ENCODE data around the gene SYT17. TPM values are rescaled to one million over a fixed set of nuclear protein-coding genes. Genes with fewer than 3 reads are reported as not detected.
"Not testable (repeated sequence)": the region's sequence is repeated elsewhere in the genome, so short reads cannot be mapped to it uniquely, and the experiment has no call there.

Gene SYT17
- total RNA-seq, 2 donors from 2014 or later, result 0.52 to 1.4 TPM

- no peak for DNase-seq
- intact Hi-C loops (cut with DNase I), result loop anchor here in 1 of 2 donors (5.0 kb wide), 1 partner anchor 208 kb away; no protein-coding TSS in a partner anchor
- ATAC-seq, result no peak
Observed at GRCh38 chr16:19169082-19169639, 1.1 kb downstream of the SYT17 start.

GRCh38 chr16:19170043-19170655 is 2.1 kb downstream of the SYT17 start:
- intact Hi-C loops (cut with DNase I), result loop anchor here in 1 of 2 donors (10.0 kb wide), 1 partner anchor 75 kb away; no protein-coding TSS in a partner anchor
- DNase-seq (no peak), ATAC-seq (no peak)

- ATAC-seq, result no peak
- intact Hi-C loops (cut with DNase I), result loop anchor here in 1 of 2 donors (10.0 kb wide), 1 partner anchor 77 kb away; no protein-coding TSS in a partner anchor
- DNase-seq, result no peak
Observed at GRCh38 chr16:19172098-19172780, 4.2 kb downstream of the SYT17 start.

GRCh38 chr16:19173059-19173458 is 5.0 kb downstream of the SYT17 start:
- intact Hi-C loops (cut with DNase I), result loop anchor here in 1 of 2 donors (10.0 kb wide), 1 partner anchor 78 kb away; no protein-coding TSS in a partner anchor
- no peak for ATAC-seq
- no peak for DNase-seq

- ATAC-seq (no peak), DNase-seq (no peak)
- intact Hi-C loops (cut with DNase I), result loop anchor here in 1 of 2 donors (10.0 kb wide), 1 partner anchor 79 kb away; no protein-coding TSS in a partner anchor
Observed at GRCh38 chr16:19173649-19174383, 5.8 kb downstream of the SYT17 start.

DNA sequence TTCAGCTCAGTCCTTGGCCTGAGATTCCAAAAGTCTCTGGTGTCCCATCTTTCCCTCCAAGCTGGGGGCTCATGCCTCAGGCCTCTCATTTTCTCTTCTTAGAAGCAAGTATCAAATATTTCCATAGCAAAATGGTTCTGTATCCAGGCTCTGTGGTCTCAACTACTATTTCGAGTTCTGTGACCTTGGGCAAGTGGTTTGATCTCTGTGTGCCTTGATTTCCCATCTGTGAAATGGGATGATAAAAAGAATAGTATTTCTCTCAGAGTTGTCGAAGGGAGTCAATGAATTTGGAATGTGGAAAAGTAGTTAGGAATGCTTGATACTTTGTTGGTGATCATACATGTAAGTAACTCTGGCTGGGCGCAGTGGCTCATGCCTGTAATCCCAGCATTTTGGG is 6.4 kb downstream of the SYT17 start:
- intact Hi-C loops (cut with DNase I), result loop anchor here in 1 of 2 donors (10.0 kb wide), 1 partner anchor 80 kb away; no protein-coding TSS in a partner anchor
- DNase-seq, result no peak
- no peak for ATAC-seq

DNA sequence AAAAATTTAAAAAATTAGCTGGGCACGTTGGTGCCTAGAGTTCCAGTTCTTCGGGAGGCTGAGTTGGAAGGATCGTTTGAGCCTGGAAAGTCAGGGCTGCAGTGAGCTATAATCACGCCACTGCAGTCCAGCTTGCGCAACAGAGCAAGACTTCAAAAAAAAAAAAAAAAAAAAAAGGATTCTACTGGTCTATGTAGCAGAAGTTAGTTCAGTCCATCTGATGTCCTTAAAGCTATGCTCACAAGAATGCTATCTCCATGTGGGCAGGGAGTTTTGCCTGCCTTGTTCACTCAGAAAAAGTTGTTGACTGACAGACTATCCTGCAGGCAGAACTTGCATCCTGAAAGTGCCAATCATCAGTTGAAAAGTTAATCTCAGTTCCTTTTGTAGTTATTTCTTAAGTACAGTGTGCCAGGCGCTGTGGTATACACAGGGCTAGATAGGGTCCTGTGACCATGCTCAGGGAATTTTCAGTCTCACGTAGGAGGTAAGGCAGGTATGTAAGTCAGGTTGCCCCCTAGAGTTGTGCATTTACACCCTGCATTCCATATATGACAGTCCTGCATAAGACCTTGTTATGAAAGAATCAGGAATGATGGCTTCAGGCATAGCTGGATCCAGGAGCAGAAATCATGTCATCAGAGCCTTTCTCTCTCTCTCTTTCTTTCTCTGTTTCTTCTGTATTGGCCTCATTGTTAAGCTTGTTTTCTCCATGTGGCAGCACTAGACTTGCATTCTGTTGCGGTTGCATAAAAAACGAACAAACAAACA is 7.6 kb downstream of the SYT17 start:
- DNase-seq, result no peak
- intact Hi-C loops (cut with DNase I), result loop anchor here (5.0 to 10.0 kb wide), 2 partner anchors 81 to 88 kb away; no protein-coding TSS in a partner anchor
- no peak for ATAC-seq

DNA sequence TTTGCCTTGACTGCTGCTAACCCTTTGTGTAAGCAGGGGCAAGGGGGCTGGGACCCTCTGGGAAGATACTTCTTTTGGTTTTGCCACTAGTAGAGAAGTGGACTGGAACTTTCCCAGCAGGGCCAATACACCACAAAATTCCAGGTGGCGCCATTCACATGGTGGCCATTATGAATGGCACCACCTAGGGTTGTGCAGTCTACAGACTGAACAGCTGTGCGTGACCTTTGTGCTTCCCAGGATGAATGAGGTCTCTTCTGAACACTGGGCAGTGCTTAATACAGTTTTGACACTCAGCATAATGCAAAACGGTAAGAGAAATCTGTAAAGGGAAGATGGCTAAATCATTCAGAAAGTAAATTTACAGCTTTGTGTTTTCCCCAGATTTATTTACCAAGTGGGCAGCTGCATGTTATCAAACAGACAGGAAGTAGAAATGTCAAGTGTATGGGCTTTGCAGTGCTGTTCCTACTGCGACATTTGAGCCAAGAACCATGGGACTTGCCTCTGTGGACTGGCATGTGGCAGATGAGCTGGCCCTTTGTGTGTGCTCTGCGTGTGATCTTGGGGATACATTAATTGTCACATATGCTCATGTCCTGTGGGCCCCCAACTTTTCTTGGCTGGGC is 9.2 kb downstream of the SYT17 start:
- ATAC-seq, result no peak
- no peak for DNase-seq
- intact Hi-C loops (cut with DNase I), result loop anchor here (5.0 to 10.0 kb wide), 2 partner anchors 82 to 90 kb away; no protein-coding TSS in a partner anchor

- intact Hi-C loops (cut with DNase I), result loop anchor here (5.0 to 10.0 kb wide), 2 partner anchors 85 to 93 kb away; no protein-coding TSS in a partner anchor
- DNase-seq (peak; percentile 73), ATAC-seq (peak; percentile 69 to 76)
Observed at GRCh38 chr16:19179546-19180490, 11.8 kb downstream of the SYT17 start.

DNA sequence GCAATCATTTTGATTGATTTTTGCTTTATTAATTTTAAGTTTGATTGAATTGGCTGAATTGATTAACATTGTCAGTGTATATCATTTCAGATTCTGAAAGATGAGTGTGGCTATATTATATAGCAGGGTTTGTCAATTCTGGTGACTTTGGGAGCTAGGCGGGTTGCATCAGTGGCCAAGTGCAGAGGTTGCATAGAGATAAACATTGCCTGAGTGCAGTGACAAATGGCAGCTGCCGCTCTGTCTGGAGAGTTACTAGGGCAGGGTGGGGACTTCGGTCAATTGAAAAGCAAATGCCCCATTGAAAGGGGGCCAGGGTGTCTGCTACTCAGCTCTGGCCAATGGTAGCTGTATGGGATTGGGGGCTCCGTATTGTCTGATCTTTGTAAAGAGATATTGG is 12.7 kb downstream of the SYT17 start:
- ATAC-seq (no peak), DNase-seq (no peak)
- intact Hi-C loops (cut with DNase I), result no loop called here

DNA sequence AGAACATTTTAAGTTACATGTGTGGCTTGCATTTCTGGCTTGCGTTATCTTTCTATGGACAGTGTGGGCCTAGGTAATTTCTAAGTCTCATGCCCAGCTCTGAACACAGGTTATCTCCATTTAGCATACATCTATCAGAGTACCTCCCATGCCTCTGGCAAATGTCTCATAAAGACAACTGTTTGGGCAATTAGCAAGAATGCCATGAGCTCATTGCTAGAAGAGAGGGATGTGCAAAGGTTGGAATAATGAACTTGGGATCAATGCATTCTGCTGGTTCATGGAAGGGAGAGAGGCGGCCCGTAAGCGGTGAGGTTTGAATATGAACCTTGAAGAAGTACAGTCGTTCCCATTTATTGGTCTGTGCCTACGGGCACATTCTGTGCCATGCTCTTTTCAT is 14.4 kb downstream of the SYT17 start:
- DNase-seq, result no peak
- no peak for ATAC-seq
- intact Hi-C loops (cut with DNase I), result no loop called here

DNA sequence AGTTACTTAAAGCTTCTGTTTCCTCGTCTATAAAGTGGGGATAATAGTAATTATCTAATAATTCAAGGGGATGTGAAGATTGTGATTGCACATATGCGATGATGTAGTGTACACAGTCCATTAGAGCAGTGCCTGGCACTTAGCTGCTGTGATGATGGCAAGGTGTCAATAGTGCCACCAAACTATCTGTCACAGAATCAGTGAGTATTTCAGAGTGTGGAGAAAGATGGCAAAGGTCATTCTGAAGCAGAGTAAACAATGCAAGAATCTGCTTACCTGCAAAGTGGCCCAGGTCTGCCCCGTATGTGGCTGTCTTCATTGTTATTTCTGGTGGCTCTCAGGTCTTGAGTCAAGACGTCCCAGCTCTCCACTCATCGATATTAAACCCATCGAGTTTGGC is 15.1 kb downstream of the SYT17 start:
- ATAC-seq (no peak), DNase-seq (no peak)
- intact Hi-C loops (cut with DNase I), result no loop called here

DNA sequence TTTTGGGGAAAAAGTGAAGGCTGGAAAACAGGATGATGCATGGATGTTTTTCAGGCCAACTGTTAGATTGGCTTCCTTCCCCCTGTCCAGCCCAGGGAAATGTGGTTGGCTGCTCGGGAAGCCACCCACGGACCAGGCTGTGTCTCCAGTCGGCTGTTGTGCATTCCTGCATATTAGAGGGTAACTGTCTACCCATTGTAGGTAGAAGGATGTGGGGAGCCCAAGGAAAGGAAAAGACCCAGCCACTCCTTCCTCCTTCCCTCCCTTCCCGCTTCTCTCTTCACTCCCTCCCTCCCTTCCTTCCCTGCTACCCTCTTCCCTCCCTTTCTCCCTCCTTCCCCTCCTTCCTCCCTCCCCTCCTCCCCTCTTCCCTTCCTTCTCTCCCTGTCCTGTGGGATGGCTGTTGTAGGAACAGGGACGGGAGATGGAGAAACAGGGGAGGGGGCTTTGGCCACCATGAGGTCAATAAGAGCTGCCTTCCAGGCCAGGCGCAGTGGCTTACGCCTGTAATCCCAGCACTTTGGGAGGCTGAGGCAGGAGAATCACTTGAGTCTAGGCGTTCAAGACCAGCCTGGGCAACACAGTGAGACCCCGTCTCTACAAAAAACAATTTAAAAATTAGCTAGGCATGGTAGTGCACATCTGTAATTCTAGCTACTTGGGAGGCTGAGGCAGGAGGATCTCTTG is 16.9 kb downstream of the SYT17 start:
- DNase-seq (no peak), ATAC-seq (no peak)
- intact Hi-C loops (cut with DNase I), result no loop called here

- intact Hi-C loops (cut with DNase I), result no loop called here
- DNase-seq, result no peak
- ATAC-seq, result no peak
Observed at GRCh38 chr16:19185510-19185851, 17.4 kb downstream of the SYT17 start.

DNA sequence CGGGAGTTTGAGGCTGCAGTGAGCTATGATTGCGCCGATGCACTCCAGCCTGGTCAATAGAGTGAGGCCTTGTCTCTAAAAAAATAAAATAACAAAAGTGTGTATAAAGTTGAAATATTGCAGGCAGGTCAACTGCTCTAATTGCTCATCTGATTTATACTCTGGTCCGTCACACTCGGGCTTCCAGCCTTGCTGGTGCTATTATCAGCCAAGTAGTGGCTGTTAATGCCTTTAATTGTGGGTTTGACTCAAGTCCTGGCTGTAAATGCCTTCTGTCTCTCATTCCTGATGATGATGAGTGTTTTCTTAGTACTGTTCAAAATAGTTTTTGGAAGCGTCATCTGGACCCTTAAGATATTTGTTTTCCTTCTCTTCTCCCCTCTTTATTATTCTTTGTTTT is 18.4 kb downstream of the SYT17 start:
- intact Hi-C loops (cut with DNase I), result no loop called here
- DNase-seq (no peak), ATAC-seq (no peak)

DNA sequence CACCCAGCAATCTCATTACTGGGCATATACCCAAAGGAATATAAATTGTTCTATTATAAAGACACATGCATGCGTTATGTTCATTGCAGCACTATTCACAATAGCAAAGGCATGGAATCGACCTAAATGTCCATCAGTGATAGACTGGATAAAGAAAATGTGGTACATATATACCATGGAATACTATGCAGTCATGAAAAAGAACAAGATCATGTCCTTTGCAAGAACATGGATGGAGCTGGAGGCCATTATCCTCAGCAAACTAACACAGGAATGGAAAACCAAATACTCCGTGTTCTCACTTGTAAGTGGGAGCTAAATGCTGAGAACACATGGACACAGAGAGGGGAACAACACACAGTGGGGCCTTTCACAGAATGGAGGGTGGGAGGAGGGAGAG is 19.9 kb downstream of the SYT17 start:
- ATAC-seq; DNase-seq; intact Hi-C loops (cut with DNase I): not testable (repeated sequence)

GRCh38 chr16:19188406-19188805 is 20.4 kb downstream of the SYT17 start:
- ATAC-seq (no peak), DNase-seq (no peak)
- intact Hi-C loops (cut with DNase I), result no loop called here
